ENCODE data around the gene ITGA2B. TPM values are rescaled to one million over a fixed set of nuclear protein-coding genes. Genes with fewer than 3 reads are reported as not detected.

ITGA2B gene
- total and polyA plus RNA-seq, 2 of the 8 experiments (the other 6 are each of a cell fraction or from before 2014, with no cell fraction given): 6.9 to 12.3 TPM

DNA sequence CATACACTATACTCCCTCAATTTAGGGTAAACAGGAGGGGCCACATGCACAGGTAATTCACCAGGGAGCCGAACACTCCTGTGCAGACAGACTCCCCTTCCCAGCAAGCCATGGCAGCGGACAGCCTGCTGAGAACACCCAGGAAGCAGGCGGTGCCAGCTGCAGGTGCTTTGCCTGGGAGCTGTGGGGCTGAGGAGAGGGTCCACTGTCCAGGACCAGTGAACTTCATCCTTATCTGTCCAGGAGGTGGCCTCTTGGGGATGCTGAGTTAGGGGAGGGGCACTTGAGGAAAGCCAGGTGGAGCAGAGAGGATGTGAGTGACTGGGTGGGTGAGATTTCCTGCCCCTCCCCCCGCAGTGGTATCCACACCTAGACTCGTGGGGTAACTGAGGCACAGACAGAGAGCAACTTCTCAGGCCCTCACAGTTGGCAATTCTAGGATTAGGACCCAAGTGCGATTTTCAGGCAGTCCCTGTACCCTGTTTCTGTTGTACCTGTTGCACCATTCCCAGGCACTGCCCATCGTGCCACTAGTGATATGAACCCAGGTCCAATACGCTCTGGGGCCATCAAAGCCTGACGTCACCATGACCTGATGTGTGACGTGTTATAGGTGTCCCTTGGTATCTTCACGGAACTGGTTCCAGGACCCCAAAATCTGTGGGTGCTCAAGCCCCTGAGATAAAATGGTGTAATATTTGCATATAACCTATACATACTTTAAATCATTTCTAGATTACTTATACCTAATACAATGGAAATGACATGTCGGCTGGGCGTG, 43.2 kb downstream of the ITGA2B start:
- no peaks in the 10 kb centered on the region for H3K9me3 ChIP-seq (ENCODE audit: insufficient read depth in 2 of 2, low read depth in 1 of 2, low read length in 1 of 2)
- DNase-seq (ENCODE audit: low read depth in 1 of 2, low spot score in 2 of 2): no peak
- H3K18ac ChIP-seq (ENCODE audit: extremely low read depth, low read length): no peak overlapping the region
- peaks cover 0 to 2% (median 0%) of the 10 kb centered on the region in 4 experiments; a peak in 3 of 7 replicates for H3K4me1 ChIP-seq (replicated peaks in 1 of 4; ENCODE audit: control insufficient read depth in 3 of 4, insufficient read depth in 4 of 4, low read length in 3 of 4)
- no peak overlapping the region for H2AK5ac ChIP-seq (ENCODE audit: low read depth, low read length)
- H4K8ac ChIP-seq (ENCODE audit: extremely low read depth, insufficient read depth, low read length): no peak overlapping the region
- no peak overlapping the region for H2BK120ac ChIP-seq (replicated peaks; ENCODE audit: low read depth, low read length)
- no peak overlapping the region for H3K9ac ChIP-seq (replicated peaks in 1 of 4; ENCODE audit: extremely low read depth in 1 of 4, low read depth in 3 of 4, low read length in 3 of 4)
- no peak overlapping the region for H3K56ac ChIP-seq (replicated peaks; ENCODE audit: insufficient read length, low read depth, low read length)
- H3K4ac ChIP-seq (replicated peaks; ENCODE audit: insufficient read length, low read depth, low read length): no peak overlapping the region
- FAIRE-seq: no peak
- peak overlapping the region; percentile 62 to 90; a peak in 3 of 4 replicates for H3K4me2 ChIP-seq (ENCODE audit: insufficient read depth in 1 of 2, low read depth in 2 of 2, low read length in 2 of 2)
- peaks cover 0 to 2% (median 0%) of the 10 kb centered on the region in 4 experiments; a peak in 1 of 8 replicates for H3K36me3 ChIP-seq (ENCODE audit: control insufficient read depth in 2 of 4, insufficient read depth in 4 of 4, low read length in 3 of 4)
- no peak overlapping the region for H2BK20ac ChIP-seq (ENCODE audit: low read length)
- H3K4me3 ChIP-seq (ENCODE audit: extremely low read depth in 1 of 4, insufficient read depth in 2 of 4, low read depth in 3 of 4, low read length in 4 of 4): peak overlapping the region; percentile 27 to 80 (median 64); a peak in 5 of 8 replicates
- no peak overlapping the region for H4K91ac ChIP-seq (replicated peaks; ENCODE audit: insufficient read length, low read length)
- no peak overlapping the region for H3K23ac ChIP-seq (ENCODE audit: insufficient read length)
- peaks cover 0 to 3% (median 0%) of the 10 kb centered on the region in 4 experiments; a peak in 3 of 7 replicates for H3K27me3 ChIP-seq (replicated peaks in 1 of 4; ENCODE audit: control insufficient read depth in 3 of 4, extremely low read depth in 1 of 4, insufficient read depth in 3 of 4, low read length in 3 of 4)
- H2BK5ac ChIP-seq (ENCODE audit: low read depth, low read length): no peak overlapping the region
- H3K79me1 ChIP-seq (ENCODE audit: low read depth, low read length): no peaks in the 10 kb centered on the region
- 76% methylated on average over 13 of the region's 13 CpGs; no CpG with 5 or more reads in 1 of the 2 experiments for WGBS, 2 experiments (ENCODE audit: extremely low coverage in 1 of 2, insufficient coverage in 1 of 2, insufficient read length in 1 of 2, insufficient replicate concordance in 2 of 2, low coverage in 1 of 2, low lambda C conversion rate in 2 of 2, missing lambda C conversion rate in 1 of 2)
- CTCF ChIA-PET (ENCODE audit: partially characterized antibody): interaction anchor here (0.7 to 3.6 kb wide), 29 partner anchors 9 to 402 kb away, joined by 3 to 70 read pairs (median 6); partner anchors contain the start of gene SLC25A39
- H2AFZ ChIP-seq (ENCODE audit: low read length): no peak overlapping the region
- POLR2A ChIA-PET (ENCODE audit: partially characterized antibody): interaction anchor here (0.8 to 3.4 kb wide), 6 partner anchors 9 to 148 kb away, joined by 3 to 21 read pairs (median 8); no protein-coding TSS in a partner anchor
- H2BK15ac ChIP-seq (ENCODE audit: low read length): no peak overlapping the region
- H3K14ac ChIP-seq (ENCODE audit: insufficient read length): no peak overlapping the region
- no peak overlapping the region for H4K5ac ChIP-seq (ENCODE audit: insufficient read length, low read depth, low read length)
- peaks cover 4% of the 10 kb centered on the region; the same call in 1 of the 2 replicates for H3K23me2 ChIP-seq (ENCODE audit: low read depth, low read length)
- H2BK12ac ChIP-seq (ENCODE audit: low read depth, low read length): no peak overlapping the region
- H4K20me1 ChIP-seq (replicated peaks in 1 of 2; ENCODE audit: control insufficient read depth in 1 of 2, insufficient read depth in 2 of 2, low read length in 2 of 2): peaks cover 4 to 14% of the 10 kb centered on the region in 2 experiments
- H3K79me2 ChIP-seq (ENCODE audit: control insufficient read depth in 1 of 2, insufficient read depth in 2 of 2, low read length in 2 of 2): peaks cover 0 to 3% of the 10 kb centered on the region in 2 experiments; a peak in 1 of 4 replicates
- no peak overlapping the region for H3K27ac ChIP-seq (ENCODE audit: low read depth, low read length)
- TF ChIP-seq KDM5A (IDR thresholded peaks at IDR 0.05; ENCODE audit: low read length) (no peak), SUZ12 (IDR thresholded peaks at IDR 0.05; ENCODE audit: low read length) (no peak), BACH1 (IDR thresholded peaks at IDR 0.05; ENCODE audit: low read length) (no peak), ASH2L (IDR thresholded peaks at IDR 0.05; ENCODE audit: low read length) (no peak), HDAC2 (IDR thresholded peaks at IDR 0.05; ENCODE audit: borderline replicate concordance in 1 of 2, low read depth in 2 of 2, low read length in 2 of 2) (no peak), RAD21 (IDR thresholded peaks at IDR 0.05 in 1 of 2, conservative IDR thresholded peaks at IDR 0.05 in 1 of 2; ENCODE audit: low read depth in 2 of 2, low read length in 2 of 2) (no peak), EP300 (IDR thresholded peaks at IDR 0.05; ENCODE audit: borderline replicate concordance in 1 of 2, low read depth in 2 of 2, low read length in 2 of 2) (no peak), CEBPB (IDR thresholded peaks at IDR 0.05; ENCODE audit: low read depth, low read length) (no peak), SIX5 (IDR thresholded peaks at IDR 0.05; ENCODE audit: low read depth, low read length) (no peak), TAF1 (IDR thresholded peaks at IDR 0.05; ENCODE audit: low read depth, low read length) (no peak)
